ENCODE results near the gene GPR84. TPM values are rescaled to one million over a fixed set of nuclear protein-coding genes. Genes with fewer than 3 reads are reported as not detected.
A peak's percentile ranks its signal among the peaks of the same experiment; 100 is the strongest.

GPR84 gene
- total and polyA plus RNA-seq, 9 of the 15 experiments (the other 6 are each of a cell fraction or from before 2014, with no cell fraction given) = 0.07 to 0.18 (median 0.11) TPM; not detected in 5

GRCh38 chr12:54390668-54391551, 26.6 kb upstream of the GPR84 start (continued):
- TF ChIP-seq TEAD4 (IDR thresholded peaks at IDR 0.05; ENCODE audit: low read length) (peak; percentile 71; the same call in 1 of the 2 replicates), TEAD4 (CRISPR knock-in tag; IDR thresholded peaks at IDR 0.05; ENCODE audit: borderline replicate concordance) (no peak), CXXC5 (CRISPR knock-in tag; IDR thresholded peaks at IDR 0.05) (peak; percentile 57), CBX1 (IDR thresholded peaks at IDR 0.05; ENCODE audit: low read depth) (no peak), CEBPB (tag; IDR thresholded peaks at IDR 0.05) (no peak), KAT7 (CRISPR knock-in tag; IDR thresholded peaks at IDR 0.05; ENCODE audit: borderline replicate concordance) (no peak), CCNT2 (IDR thresholded peaks at IDR 0.05; ENCODE audit: borderline replicate concordance, extremely low read depth, insufficient read length, low read depth, low read length) (peak; percentile 31), BRF1 (IDR thresholded peaks at IDR 0.05; ENCODE audit: borderline replicate concordance, extremely low read depth, insufficient read length) (no peak), BRF2 (IDR thresholded peaks at IDR 0.05; ENCODE audit: borderline replicate concordance, insufficient read depth, insufficient read length) (no peak), MEIS2 (IDR thresholded peaks at IDR 0.05; ENCODE audit: partially characterized antibody) (no peak), ZNF232 (CRISPR knock-in tag; IDR thresholded peaks at IDR 0.05) (no peak), BDP1 (IDR thresholded peaks at IDR 0.05; ENCODE audit: insufficient read depth, insufficient read length) (no peak), EP300 (IDR thresholded peaks at IDR 0.05; ENCODE audit: low read length) (peak; percentile 72; the same call in 1 of the 2 replicates), RFX7 (CRISPR knock-in tag; IDR thresholded peaks at IDR 0.05) (no peak), PML (IDR thresholded peaks at IDR 0.05; ENCODE audit: low read length) (peak; percentile 32; the same call in 1 of the 2 replicates), ZFP91 (CRISPR knock-in tag; IDR thresholded peaks at IDR 0.05) (no peak), POLR2A (conservative IDR thresholded peaks at IDR 0.05) (peak; percentile 46; the same call in 1 of the 2 replicates)
- TF ChIP-seq, protein P1, sequence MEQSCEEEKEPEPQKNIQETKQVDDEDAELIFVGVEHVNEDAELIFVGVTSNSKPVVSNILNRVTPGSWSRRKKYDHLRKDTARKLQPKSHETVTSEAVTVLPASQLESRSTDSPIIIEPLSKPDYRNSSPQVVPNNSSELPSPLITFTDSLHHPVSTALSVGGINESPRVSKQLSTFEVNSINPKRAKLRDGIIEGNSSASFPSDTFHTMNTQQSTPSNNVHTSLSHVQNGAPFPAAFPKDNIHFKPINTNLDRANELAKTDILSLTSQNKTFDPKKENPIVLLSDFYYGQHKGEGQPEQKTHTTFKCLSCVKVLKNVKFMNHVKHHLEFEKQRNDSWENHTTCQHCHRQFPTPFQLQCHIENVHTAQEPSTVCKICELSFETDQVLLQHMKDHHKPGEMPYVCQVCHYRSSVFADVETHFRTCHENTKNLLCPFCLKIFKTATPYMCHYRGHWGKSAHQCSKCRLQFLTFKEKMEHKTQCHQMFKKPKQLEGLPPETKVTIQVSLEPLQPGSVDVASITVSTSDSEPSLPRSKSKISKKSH (CRISPR knock-in tag; IDR thresholded peaks at IDR 0.05) = no peak
- TF ChIP-seq, protein P2, sequence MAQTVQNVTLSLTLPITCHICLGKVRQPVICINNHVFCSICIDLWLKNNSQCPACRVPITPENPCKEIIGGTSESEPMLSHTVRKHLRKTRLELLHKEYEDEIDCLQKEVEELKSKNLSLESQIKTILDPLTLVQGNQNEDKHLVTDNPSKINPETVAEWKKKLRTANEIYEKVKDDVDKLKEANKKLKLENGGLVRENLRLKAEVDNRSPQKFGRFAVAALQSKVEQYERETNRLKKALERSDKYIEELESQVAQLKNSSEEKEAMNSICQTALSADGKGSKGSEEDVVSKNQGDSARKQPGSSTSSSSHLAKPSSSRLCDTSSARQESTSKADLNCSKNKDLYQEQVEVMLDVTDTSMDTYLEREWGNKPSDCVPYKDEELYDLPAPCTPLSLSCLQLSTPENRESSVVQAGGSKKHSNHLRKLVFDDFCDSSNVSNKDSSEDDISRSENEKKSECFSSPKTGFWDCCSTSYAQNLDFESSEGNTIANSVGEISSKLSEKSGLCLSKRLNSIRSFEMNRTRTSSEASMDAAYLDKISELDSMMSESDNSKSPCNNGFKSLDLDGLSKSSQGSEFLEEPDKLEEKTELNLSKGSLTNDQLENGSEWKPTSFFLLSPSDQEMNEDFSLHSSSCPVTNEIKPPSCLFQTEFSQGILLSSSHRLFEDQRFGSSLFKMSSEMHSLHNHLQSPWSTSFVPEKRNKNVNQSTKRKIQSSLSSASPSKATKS (CRISPR knock-in tag; IDR thresholded peaks at IDR 0.05) = no peak
- TF ChIP-seq, protein P3, sequence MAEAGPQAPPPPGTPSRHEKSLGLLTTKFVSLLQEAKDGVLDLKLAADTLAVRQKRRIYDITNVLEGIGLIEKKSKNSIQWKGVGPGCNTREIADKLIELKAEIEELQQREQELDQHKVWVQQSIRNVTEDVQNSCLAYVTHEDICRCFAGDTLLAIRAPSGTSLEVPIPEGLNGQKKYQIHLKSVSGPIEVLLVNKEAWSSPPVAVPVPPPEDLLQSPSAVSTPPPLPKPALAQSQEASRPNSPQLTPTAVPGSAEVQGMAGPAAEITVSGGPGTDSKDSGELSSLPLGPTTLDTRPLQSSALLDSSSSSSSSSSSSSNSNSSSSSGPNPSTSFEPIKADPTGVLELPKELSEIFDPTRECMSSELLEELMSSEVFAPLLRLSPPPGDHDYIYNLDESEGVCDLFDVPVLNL (CRISPR knock-in tag; IDR thresholded peaks at IDR 0.05; ENCODE audit: low read depth) = no peak

All from K562 (cell line).